Calu3 (cell line): Measurements from ENCODE around the gene CROCC2. TPM values are rescaled to one million over a fixed set of nuclear protein-coding genes. Genes with fewer than 3 reads are reported as not detected.

Experiments used
- BruUV-seq: library from RNA; stranded (reverse); fragments of 400-500 nt; replicated peaks from 2 replicates; lab custom pipeline; 2021; lab: Mats Ljungman, UMichigan
- CTCF ChIA-PET: fragments of 300-600 bp; sonication (Branson Sonifier 250); formaldehyde crosslinking; loops from one replicate; lab custom pipeline; 2022; ENCODE audit warnings: antibody characterized with exemption; lab: Charles Lee
- DNase-seq: peaks from one replicate; pipeline ENCODE4 v3.0.0; 2022
- H3K27ac Mint-ChIP-seq: one replicate; pipeline ENCODE4 v1.8.0; 2022; ENCODE audit warnings: mixed read lengths; ENCODE audit not compliant: unreplicated experiment
- H3K27me3 Mint-ChIP-seq: one replicate; pipeline ENCODE4 v1.8.0; 2022; ENCODE audit warnings: mixed read lengths; ENCODE audit not compliant: unreplicated experiment
- H3K36me3 Mint-ChIP-seq: one replicate; pipeline ENCODE4 v1.8.0; 2022; ENCODE audit warnings: mild to moderate bottlenecking, moderate library complexity, mixed read lengths; ENCODE audit not compliant: insufficient read depth, unreplicated experiment
- H3K4me1 Mint-ChIP-seq: one replicate; pipeline ENCODE4 v1.8.0; 2022; ENCODE audit warnings: mild to moderate bottlenecking, low read depth, mixed read lengths; ENCODE audit not compliant: unreplicated experiment
- H3K4me3 Mint-ChIP-seq: one replicate; pipeline ENCODE4 v1.8.0; 2022; ENCODE audit warnings: mild to moderate bottlenecking, low read depth, moderate library complexity, mixed read lengths; ENCODE audit not compliant: unreplicated experiment
- H3K9me3 Mint-ChIP-seq: one replicate; pipeline ENCODE4 v1.8.0; 2022; ENCODE audit warnings: low read depth, mixed read lengths; ENCODE audit not compliant: unreplicated experiment
- intact Hi-C: fragments of 100-400 bp; cut with micrococcal nuclease; formaldehyde crosslinking; loops from one replicate; pipeline ENCODE4 v1.10.0; 2022; ENCODE audit not compliant: unreplicated experiment
- total RNA-seq: library from RNA; stranded (reverse); gene quantifications from 2 replicates; pipeline ENCODE4 v1.2.3, GENCODE V29; 2022
- TF ChIP-seq, protein P1 (sequence below): fragments of 200-600 bp; IDR thresholded peaks from one replicate; pipeline ENCODE4 v1.8.0; 2022; ENCODE audit warnings: antibody characterized with exemption; ENCODE audit not compliant: unreplicated experiment

CROCC2 gene
- total RNA-seq, 1 experiment from 2014 or later = not detected

DNA sequence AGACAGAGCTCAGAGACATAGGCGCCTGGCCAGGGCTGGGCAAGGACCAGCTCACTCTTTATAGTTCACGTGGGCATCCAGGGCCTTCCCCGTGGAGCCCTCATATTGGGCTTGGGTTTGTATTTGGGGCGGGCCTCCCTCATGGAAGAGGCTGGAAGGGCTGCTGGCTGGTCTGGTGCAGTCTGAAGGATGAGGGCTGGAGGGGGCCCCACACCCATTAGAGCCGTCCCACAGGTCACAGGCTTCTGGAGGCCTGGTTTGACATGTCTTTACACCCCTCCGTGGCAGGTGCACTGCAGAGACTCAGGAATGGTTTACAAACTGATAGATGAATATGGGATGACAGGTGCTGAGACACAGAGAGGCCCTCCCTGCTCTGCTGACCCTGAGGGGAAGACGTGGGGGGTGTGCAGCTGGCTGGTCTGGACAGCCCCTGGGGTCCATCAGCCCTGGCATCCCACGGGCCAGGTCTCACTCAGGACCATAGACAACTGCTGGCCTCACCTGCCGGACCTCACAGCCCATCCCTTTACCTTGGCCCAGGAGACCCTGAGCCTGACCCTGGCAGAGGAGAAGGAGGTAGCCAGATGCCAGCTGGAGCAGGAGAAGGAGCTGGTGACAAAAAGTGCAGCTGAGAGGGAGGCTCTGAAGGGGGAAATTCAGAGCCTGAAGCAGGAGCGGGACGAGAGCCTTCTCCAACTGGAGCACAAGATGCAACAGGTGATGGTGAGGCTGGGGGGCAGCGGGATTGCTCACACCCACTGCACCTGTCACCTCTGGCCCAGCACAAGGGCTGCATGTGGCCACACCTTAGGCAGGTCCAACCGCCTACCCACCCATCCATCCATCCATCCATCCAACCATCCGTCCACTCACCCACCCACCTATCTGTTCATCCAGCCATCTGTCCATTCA lies 43.9 kb downstream of the CROCC2 start:
- TF ChIP-seq, protein P1, sequence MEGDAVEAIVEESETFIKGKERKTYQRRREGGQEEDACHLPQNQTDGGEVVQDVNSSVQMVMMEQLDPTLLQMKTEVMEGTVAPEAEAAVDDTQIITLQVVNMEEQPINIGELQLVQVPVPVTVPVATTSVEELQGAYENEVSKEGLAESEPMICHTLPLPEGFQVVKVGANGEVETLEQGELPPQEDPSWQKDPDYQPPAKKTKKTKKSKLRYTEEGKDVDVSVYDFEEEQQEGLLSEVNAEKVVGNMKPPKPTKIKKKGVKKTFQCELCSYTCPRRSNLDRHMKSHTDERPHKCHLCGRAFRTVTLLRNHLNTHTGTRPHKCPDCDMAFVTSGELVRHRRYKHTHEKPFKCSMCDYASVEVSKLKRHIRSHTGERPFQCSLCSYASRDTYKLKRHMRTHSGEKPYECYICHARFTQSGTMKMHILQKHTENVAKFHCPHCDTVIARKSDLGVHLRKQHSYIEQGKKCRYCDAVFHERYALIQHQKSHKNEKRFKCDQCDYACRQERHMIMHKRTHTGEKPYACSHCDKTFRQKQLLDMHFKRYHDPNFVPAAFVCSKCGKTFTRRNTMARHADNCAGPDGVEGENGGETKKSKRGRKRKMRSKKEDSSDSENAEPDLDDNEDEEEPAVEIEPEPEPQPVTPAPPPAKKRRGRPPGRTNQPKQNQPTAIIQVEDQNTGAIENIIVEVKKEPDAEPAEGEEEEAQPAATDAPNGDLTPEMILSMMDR = no peak
- intact Hi-C loops = no loop called here
- CTCF ChIA-PET = interaction anchor here (0.6 kb wide), 1 partner anchor 885 kb away, joined by 3 read pairs; no protein-coding TSS in a partner anchor
- DNase-seq = no peak
- H3K27me3 Mint-ChIP-seq = peaks cover 33% of the 10 kb centered on the region
- no peak overlapping the region for H3K27ac Mint-ChIP-seq
- H3K9me3 Mint-ChIP-seq = no peaks in the 10 kb centered on the region
- no peaks in the 10 kb centered on the region for H3K4me1 Mint-ChIP-seq
- no peak overlapping the region for H3K4me3 Mint-ChIP-seq
- no TSS peak for BruUV-seq
- no peaks in the 10 kb centered on the region for H3K36me3 Mint-ChIP-seq

DNA sequence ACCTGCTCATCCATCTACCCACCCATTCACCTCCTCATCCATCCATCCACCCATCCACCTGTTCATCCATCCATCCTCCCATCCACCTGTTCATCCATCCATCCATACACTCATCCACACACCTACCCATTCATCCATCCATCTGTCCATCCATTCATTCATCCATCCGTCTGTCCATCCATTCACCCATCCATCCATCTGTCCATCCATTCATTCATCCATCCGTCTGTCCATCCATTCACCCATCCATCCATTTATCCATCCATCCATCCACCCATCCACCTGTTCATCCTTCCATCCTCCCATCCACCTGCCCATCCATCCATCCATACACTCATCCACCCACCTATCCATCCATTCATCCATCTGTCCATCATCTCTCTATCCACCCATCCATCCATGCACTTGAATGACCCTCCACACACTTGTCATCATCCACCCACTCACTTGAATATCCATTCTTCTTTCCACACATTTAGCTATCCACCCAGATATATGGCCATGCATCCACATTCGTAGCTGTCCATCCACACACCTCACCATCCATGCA lies 45.0 kb downstream of the CROCC2 start:
- intact Hi-C loops = no loop called here
- H3K4me3 Mint-ChIP-seq = no peak overlapping the region
- H3K9me3 Mint-ChIP-seq = no peaks in the 10 kb centered on the region
- BruUV-seq = no TSS peak
- CTCF ChIA-PET = interaction anchor here (0.6 kb wide), 1 partner anchor 131 kb away, joined by 4 read pairs; the partner anchor contains the start of gene KIF1A
- no peaks in the 10 kb centered on the region for H3K4me1 Mint-ChIP-seq
- H3K36me3 Mint-ChIP-seq = no peaks in the 10 kb centered on the region
- H3K27ac Mint-ChIP-seq = no peak overlapping the region
- DNase-seq = no peak
- H3K27me3 Mint-ChIP-seq = peaks cover 33% of the 10 kb centered on the region
- TF ChIP-seq, protein P1 = no peak

DNA sequence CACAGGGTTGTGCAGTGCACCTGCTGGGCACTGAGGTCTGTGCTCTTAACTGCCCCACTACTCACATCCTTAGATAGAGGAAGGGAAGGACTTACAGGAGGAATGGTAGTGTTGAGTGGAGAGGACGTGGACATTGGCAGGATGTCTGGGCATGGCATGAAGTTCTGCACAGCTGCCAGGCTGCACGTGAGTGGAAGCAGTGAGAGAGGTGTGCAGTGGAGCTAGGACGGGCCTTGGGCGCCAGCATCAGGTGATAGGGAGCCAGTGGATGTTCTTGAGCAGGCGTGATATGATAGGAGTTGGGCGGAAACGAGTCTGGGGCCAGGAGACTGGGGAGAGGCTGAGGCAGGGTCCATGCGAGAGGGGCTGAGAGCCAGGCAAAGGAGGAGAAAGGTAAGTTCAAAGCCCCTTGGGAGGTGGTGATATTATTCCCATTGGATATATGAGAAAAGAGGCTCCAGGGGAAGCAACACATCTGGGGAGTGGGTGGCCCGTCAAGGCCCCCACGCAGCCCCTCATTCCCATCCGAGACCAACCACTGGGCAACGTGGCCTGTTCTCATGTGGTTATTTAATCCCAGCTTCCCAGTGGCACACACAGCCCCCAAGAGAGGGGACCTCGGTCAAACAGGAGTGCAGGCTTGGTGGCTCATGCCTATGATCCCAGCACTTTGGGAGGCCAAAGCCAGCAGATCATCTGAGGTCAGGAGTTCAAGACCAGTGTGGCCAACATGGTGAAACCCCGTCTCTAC lies 46.5 kb downstream of the CROCC2 start:
- peaks cover 42% of the 10 kb centered on the region for H3K27me3 Mint-ChIP-seq
- CTCF ChIA-PET = no interaction called here
- H3K27ac Mint-ChIP-seq = no peak overlapping the region
- H3K4me1 Mint-ChIP-seq = no peaks in the 10 kb centered on the region
- BruUV-seq = no TSS peak
- no peak for DNase-seq
- H3K36me3 Mint-ChIP-seq = no peaks in the 10 kb centered on the region
- H3K9me3 Mint-ChIP-seq = no peaks in the 10 kb centered on the region
- intact Hi-C loops = no loop called here
- H3K4me3 Mint-ChIP-seq = no peak overlapping the region
- TF ChIP-seq, protein P1 = no peak
